DND-41 (cell line): ENCODE measurements around the gene GRIN2A.

Experiments used
- ATAC-seq: fragments of 200-7000 bp; cut with Tn5 transposase; 3 replicates; pipeline ENCODE4 v1.9.1; 2021; ENCODE audit warnings: low read depth; ENCODE audit not compliant: insufficient read depth
- DNase-seq: peaks from one replicate; pipeline ENCODE4 v3.0.0-alpha.2; 2020
- H2AFZ ChIP-seq: 2 replicates; pipeline ENCODE4 v1.6.0; 2012; ENCODE audit warnings: low read depth, low read length
- H3K27ac ChIP-seq: 2 replicates; pipeline ENCODE4 v1.5.1; 2012; ENCODE audit warnings: low read length, inconsistent platforms
- H3K27me3 ChIP-seq: fragments of 200-600 bp; sonication (generic); 2 replicates; pipeline ENCODE4 v1.6.0; 2012; ENCODE audit warnings: low read length, mild to moderate bottlenecking, inconsistent platforms; ENCODE audit not compliant: insufficient read depth, poor library complexity
- H3K36me3 ChIP-seq: 2 replicates; pipeline ENCODE4 v1.5.1; 2012; ENCODE audit warnings: low read length, inconsistent platforms; ENCODE audit not compliant: insufficient read depth
- H3K4me1 ChIP-seq: 2 replicates; pipeline ENCODE4 v1.5.1; 2012; ENCODE audit warnings: mild to moderate bottlenecking, low read length; ENCODE audit not compliant: insufficient read depth
- H3K4me2 ChIP-seq: 2 replicates; pipeline ENCODE4 v1.6.0; 2012; ENCODE audit warnings: mild to moderate bottlenecking, moderate library complexity, low read length, inconsistent platforms; ENCODE audit not compliant: insufficient read depth
- H3K4me3 ChIP-seq, 2 experiments: fragments of 200-600 bp in 1 of 2; shearing (Covaris generic) in 1 of 2; 2 replicates each; pipeline ENCODE4 v1.5.1; 2012 to 2016; ENCODE audit warnings: inconsistent platforms in 2 of 2, low read length in 2 of 2, mild to moderate bottlenecking in 2 of 2, low read depth in 1 of 2, moderate library complexity in 1 of 2
- H3K79me2 ChIP-seq: 2 replicates; pipeline ENCODE4 v1.6.0; 2012; ENCODE audit warnings: low read length, inconsistent platforms; ENCODE audit not compliant: insufficient read depth
- H3K9ac ChIP-seq: 2 replicates; pipeline ENCODE4 v1.6.0; 2012; ENCODE audit warnings: low read depth, mild to moderate bottlenecking, inconsistent platforms, low read length, moderate library complexity
- H3K9me3 ChIP-seq: 2 replicates; pipeline ENCODE4 v1.5.1; 2012; ENCODE audit warnings: low read length, moderate library complexity, mild to moderate bottlenecking, inconsistent platforms; ENCODE audit not compliant: insufficient read depth, severe bottlenecking
- H4K20me1 ChIP-seq: 2 replicates; pipeline ENCODE4 v1.6.0; 2012; ENCODE audit warnings: low read length; ENCODE audit not compliant: insufficient read depth
- CTCF ChIP-seq: IDR thresholded peaks from 2 replicates; pipeline ENCODE4 v1.5.1; 2012; ENCODE audit warnings: borderline replicate concordance, low read length, moderate library complexity, mild to moderate bottlenecking; ENCODE audit not compliant: poor library complexity, severe bottlenecking; ENCODE audit errors: extremely low read depth
- EZH2 ChIP-seq: IDR thresholded peaks from 3 replicates; pipeline ENCODE4 v1.6.1; 2012; ENCODE audit warnings: borderline replicate concordance, low read depth, mild to moderate bottlenecking, moderate library complexity, low read length, inconsistent platforms; ENCODE audit not compliant: severe bottlenecking

The GRIN2A gene

GRCh38 chr16:10086620-10087019, 95.6 kb downstream of the GRIN2A start:
- H3K4me1 ChIP-seq = no peaks in the 10 kb centered on the region
- H3K79me2 ChIP-seq = no peaks in the 10 kb centered on the region
- DNase-seq = no peak
- no peaks in the 10 kb centered on the region for H3K9me3 ChIP-seq
- H3K9ac ChIP-seq = no peak overlapping the region
- no peaks in the 10 kb centered on the region for H3K27me3 ChIP-seq
- no peak overlapping the region for H3K4me3 ChIP-seq
- no peak for TF ChIP-seq CTCF
- TF ChIP-seq EZH2 = no peak
- H2AFZ ChIP-seq = no peak overlapping the region
- no peak for ATAC-seq
- H3K36me3 ChIP-seq = no peaks in the 10 kb centered on the region
- no peak overlapping the region for H3K4me2 ChIP-seq
- H4K20me1 ChIP-seq = no peaks in the 10 kb centered on the region
- H3K27ac ChIP-seq = no peak overlapping the region

- no peak for ATAC-seq
- TF ChIP-seq EZH2 = no peak
- no peak for TF ChIP-seq CTCF
- no peaks in the 10 kb centered on the region for H3K27me3 ChIP-seq
Measured at GRCh38 chr16:10085078-10085798, 97.0 kb downstream of the GRIN2A start.

GRCh38 chr16:10083301-10083700, 98.9 kb downstream of the GRIN2A start:
- ATAC-seq (no peak), DNase-seq (no peak)
- Histone ChIP-seq H3K27ac (no peak overlapping the region), H3K4me2 (no peak overlapping the region), H2AFZ (no peak overlapping the region), H3K9ac (no peak overlapping the region), H3K4me1 (no peaks in the 10 kb centered on the region), H3K4me3 (no peak overlapping the region), H4K20me1 (no peaks in the 10 kb centered on the region), H3K36me3 (no peaks in the 10 kb centered on the region), H3K79me2 (no peaks in the 10 kb centered on the region), H3K9me3 (no peaks in the 10 kb centered on the region), H3K27me3 (no peaks in the 10 kb centered on the region)
- TF ChIP-seq EZH2 (no peak), CTCF (no peak)

More at GRCh38 chr16:10085078-10085798, 97.0 kb downstream of the GRIN2A start:
- H3K9ac ChIP-seq = no peak overlapping the region
- no peaks in the 10 kb centered on the region for H3K4me1 ChIP-seq
- H4K20me1 ChIP-seq = no peaks in the 10 kb centered on the region
- no peaks in the 10 kb centered on the region for H3K79me2 ChIP-seq
- H3K36me3 ChIP-seq = no peaks in the 10 kb centered on the region
- no peak overlapping the region for H3K27ac ChIP-seq
- H2AFZ ChIP-seq = no peak overlapping the region
- DNase-seq = no peak
- no peak overlapping the region for H3K4me3 ChIP-seq
- no peak overlapping the region for H3K4me2 ChIP-seq
- no peaks in the 10 kb centered on the region for H3K9me3 ChIP-seq
